HCT116 (cell line): Measurements from ENCODE around the gene TMEM45A. TPM values are rescaled to one million over a fixed set of nuclear protein-coding genes. Genes with fewer than 3 reads are reported as not detected.

ENCODE experiments used
- ATAC-seq: fragments of 200-7000 bp; cut with Tn5 transposase; 2 replicates; pipeline ENCODE4 v1.9.1; 2020; ENCODE audit warnings: mild to moderate bottlenecking, moderate library complexity
- BruUV-seq: library from RNA; stranded (reverse); fragments of 400-500 nt; replicated peaks from 2 replicates; lab custom pipeline; 2021; lab: Mats Ljungman, UMichigan
- CTCF ChIA-PET: fragments of 300-600 bp; sonication (Branson Sonifier 250); formaldehyde crosslinking; loops from one replicate; lab custom pipeline; 2021; ENCODE audit warnings: antibody characterized with exemption; lab: Charles Lee
- POLR2A ChIA-PET: fragments of 300-600, 350-600 bp; sonication (Branson Sonifier 250); formaldehyde crosslinking; loops from one replicate; lab custom pipeline; 2021; ENCODE audit warnings: antibody characterized with exemption; lab: Charles Lee
- RAD21 ChIA-PET, 2 experiments: fragments of 300-600 bp; sonication (Branson Sonifier 250); formaldehyde crosslinking; loops; one replicate each; lab custom pipeline; 2023; ENCODE audit warnings: low total read pairs in 2 of 2; ENCODE audit not compliant: uncharacterized antibody in 2 of 2, unreplicated experiment in 2 of 2, low non-redundant PET in 1 of 2; lab: Charles Lee
- DNase-seq: peaks from one replicate; pipeline ENCODE4 v3.0.0-alpha.2; 2010; ENCODE audit warnings: low read depth, low spot score
- H2AFZ ChIP-seq: fragments of 200-600 bp; shearing (Covaris generic), sonication (generic); 2 replicates; pipeline ENCODE4 v1.6.1; 2017; ENCODE audit warnings: low read depth, mixed run types, mixed read lengths, antibody characterized with exemption, low read length; ENCODE audit not compliant: poor library complexity, severe bottlenecking
- H3K27ac ChIP-seq: 2 replicates; pipeline ENCODE4 v1.5.1; 2012; ENCODE audit warnings: low read depth, low read length
- H3K27me3 ChIP-seq: fragments of 200-600 bp; sonication (generic); 2 replicates; pipeline ENCODE4 v1.6.1; 2016; ENCODE audit warnings: mixed run types, low read length, mixed read lengths; ENCODE audit not compliant: insufficient read depth
- H3K36me3 ChIP-seq, 2 experiments: fragments of 200-500 bp in 1 of 2; fragments of 200-600 bp in 1 of 2; sonication (Bioruptor generic) in 1 of 2; sonication (generic) in 1 of 2; 2 replicates each; pipeline versions ENCODE4 v1.5.1 to v1.6.1; 2014 to 2016; ENCODE audit warnings: low read length in 2 of 2, inconsistent platforms in 1 of 2, mixed read lengths in 1 of 2, mixed run types in 1 of 2; ENCODE audit not compliant: insufficient read depth in 2 of 2, control insufficient read depth in 1 of 2
- H3K4me1 ChIP-seq, 2 experiments: fragments of 200-600 bp in 1 of 2; sonication (generic) in 1 of 2; 2 replicates each; pipeline versions ENCODE4 v1.5.1 to v1.6.1; 2012 to 2017; ENCODE audit warnings: low read length in 2 of 2, inconsistent platforms in 1 of 2, mild to moderate bottlenecking in 1 of 2, mixed read lengths in 1 of 2, mixed run types in 1 of 2, moderate library complexity in 1 of 2; ENCODE audit not compliant: insufficient read depth in 2 of 2, control insufficient read depth in 1 of 2
- H3K4me2 ChIP-seq: fragments of 200-600 bp; sonication (generic); 2 replicates; pipeline ENCODE4 v1.6.1; 2017; ENCODE audit warnings: mixed run types, low read length, mixed read lengths
- H3K4me3 ChIP-seq, 2 experiments: fragments of 200-600 bp in 1 of 2; sonication (generic) in 1 of 2; replicated peaks in 1 of 2; 2 replicates each; pipeline ENCODE4 v1.5.1; 2011 to 2016; ENCODE audit warnings: low read length in 2 of 2, control low read depth in 1 of 2, low read depth in 1 of 2, mild to moderate bottlenecking in 1 of 2, mixed read lengths in 1 of 2, mixed run types in 1 of 2
- H3K79me2 ChIP-seq: fragments of 200-600 bp; sonication (generic); 2 replicates; pipeline ENCODE4 v1.6.1; 2017; ENCODE audit warnings: mild to moderate bottlenecking, mixed run types, low read length, moderate library complexity, mixed read lengths; ENCODE audit not compliant: insufficient read depth
- H3K9ac ChIP-seq: fragments of 200-600 bp; sonication (generic); 2 replicates; pipeline ENCODE4 v1.6.1; 2016; ENCODE audit warnings: low read length, mixed read lengths
- H3K9me2 ChIP-seq: fragments of 200-600 bp; sonication (generic), shearing (Covaris generic); 2 replicates; pipeline ENCODE4 v1.6.1; 2017; ENCODE audit warnings: mixed run types, mild to moderate bottlenecking, moderate library complexity; ENCODE audit not compliant: insufficient read depth
- H3K9me3 ChIP-seq, 2 experiments: fragments of 200-500 bp in 1 of 2; fragments of 200-600 bp in 1 of 2; sonication (Bioruptor generic) in 1 of 2; sonication (generic) in 1 of 2; 2 replicates each; pipeline ENCODE4 v1.6.1; 2014 to 2017; ENCODE audit warnings: low read length in 2 of 2, mixed read lengths in 2 of 2, inconsistent platforms in 1 of 2, low read depth in 1 of 2, mild to moderate bottlenecking in 1 of 2, mixed run types in 1 of 2, moderate library complexity in 1 of 2; ENCODE audit not compliant: control insufficient read depth in 1 of 2, insufficient read depth in 1 of 2
- H4K20me1 ChIP-seq: fragments of 200-600 bp; sonication (generic), shearing (Covaris generic); 2 replicates; pipeline ENCODE4 v1.6.1; 2017; ENCODE audit warnings: mixed run types, mild to moderate bottlenecking, moderate library complexity; ENCODE audit not compliant: insufficient read depth
- CEBPB ChIP-seq: IDR thresholded peaks from 2 replicates; pipeline ENCODE4 v1.6.1; 2012; ENCODE audit warnings: low read depth
- CTCF ChIP-seq, 3 experiments: fragments of 200-600 bp in 1 of 3; sonication (generic) in 1 of 3; IDR thresholded peaks in 2 of 3; conservative IDR thresholded peaks in 1 of 3; 2 replicates each; pipeline ENCODE4 v1.5.1; 2012 to 2017; ENCODE audit warnings: low read depth in 2 of 3, low read length in 2 of 3, antibody characterized with exemption in 1 of 3, borderline replicate concordance in 1 of 3, control low read depth in 1 of 3, mild to moderate bottlenecking in 1 of 3, mixed read lengths in 1 of 3, mixed run types in 1 of 3, moderate library complexity in 1 of 3; ENCODE audit not compliant: insufficient read depth in 1 of 3
- EGR1 ChIP-seq: IDR thresholded peaks from 2 replicates; pipeline ENCODE4 v1.6.1; 2012; ENCODE audit warnings: low read depth
- EZH2 ChIP-seq: fragments of 200-600 bp; sonication (generic); IDR thresholded peaks from 2 replicates; pipeline ENCODE4 v1.6.1; 2017; ENCODE audit warnings: antibody characterized with exemption, mixed run types
- FOSL1 ChIP-seq: IDR thresholded peaks from 2 replicates; pipeline ENCODE4 v1.6.1; 2012; ENCODE audit warnings: low read depth
- JUND ChIP-seq: IDR thresholded peaks from 2 replicates; pipeline ENCODE4 v1.6.1; 2012
- MAX ChIP-seq: IDR thresholded peaks from 2 replicates; pipeline ENCODE4 v1.6.1; 2012
- POLR2A ChIP-seq: IDR thresholded peaks from 2 replicates; pipeline ENCODE4 v1.7.0; 2011; ENCODE audit warnings: borderline replicate concordance; ENCODE audit not compliant: insufficient read depth, insufficient read length; ENCODE audit errors: extremely low read depth
- POLR2AphosphoS5 ChIP-seq: IDR thresholded peaks from 2 replicates; pipeline ENCODE4 v1.6.1; 2011; ENCODE audit warnings: mild to moderate bottlenecking, low read depth, low read length, moderate library complexity
- RAD21 ChIP-seq: IDR thresholded peaks from 2 replicates; pipeline ENCODE4 v1.6.1; 2012; ENCODE audit warnings: low read depth, mild to moderate bottlenecking
- SP1 ChIP-seq: IDR thresholded peaks from 2 replicates; pipeline ENCODE4 v1.6.1; 2012; ENCODE audit warnings: low read depth
- SRF ChIP-seq: IDR thresholded peaks from 2 replicates; pipeline ENCODE4 v1.6.1; 2012; ENCODE audit warnings: low read depth
- ZBTB33 ChIP-seq: IDR thresholded peaks from 2 replicates; pipeline ENCODE4 v1.6.1; 2011; ENCODE audit warnings: mild to moderate bottlenecking, low read length, moderate library complexity; ENCODE audit not compliant: insufficient replicate concordance; ENCODE audit errors: extremely low read depth
- ZNF274 ChIP-seq: fragments of 200-500 bp; sonication (Bioruptor generic); IDR thresholded peaks from 2 replicates; pipeline ENCODE4 v1.6.1; 2014; ENCODE audit warnings: mild to moderate bottlenecking, low read depth, low read length, inconsistent platforms
- intact Hi-C: fragments of 100-400 bp; cut with micrococcal nuclease; formaldehyde crosslinking; loops from 2 replicates; pipeline ENCODE4 v1.10.0; 2022
- total RNA-seq: library from RNA; stranded (reverse); gene quantifications from one replicate; pipeline ENCODE4 v1.2.1, GENCODE V29; 2021; ENCODE audit not compliant: unreplicated experiment

Gene TMEM45A
- total RNA-seq, 1 experiment from 2014 or later = 5.0 TPM

GRCh38 chr3:100467133-100467532 lies 25.3 kb upstream of the TMEM45A start (continued):
- TF ChIP-seq MAX (no peak), RAD21 (no peak), SP1 (no peak)

- Histone ChIP-seq H3K4me3 (no peak overlapping the region), H3K27me3 (no peaks in the 10 kb centered on the region), H3K9me3 (peaks cover 3 to 7% of the 10 kb centered on the region in 2 experiments; a peak in 2 of 4 replicates), H3K9me2 (no peaks in the 10 kb centered on the region), H3K36me3 (no peaks in the 10 kb centered on the region), H2AFZ (no peak overlapping the region), H3K27ac (no peak overlapping the region), H3K4me2 (no peak overlapping the region), H4K20me1 (no peaks in the 10 kb centered on the region), H3K9ac (no peak overlapping the region), H3K4me1 (no peaks in the 10 kb centered on the region), H3K79me2 (no peaks in the 10 kb centered on the region)
- DNase-seq (no peak), ATAC-seq (no peak)
- TF ChIP-seq SP1 (no peak), CTCF (IDR thresholded peaks at IDR 0.05 in 2 of 3, conservative IDR thresholded peaks at IDR 0.05 in 1 of 3; ENCODE audit: borderline replicate concordance in 1 of 3, insufficient read depth in 1 of 3, low read depth in 2 of 3, low read length in 2 of 3) (no peak), EZH2 (no peak), ZBTB33 (no peak), POLR2AphosphoS5 (no peak), EGR1 (no peak), JUND (no peak), POLR2A (no peak), CEBPB (no peak), SRF (no peak), ZNF274 (no peak), FOSL1 (no peak)
- no TSS peak for BruUV-seq
- RAD21 ChIA-PET = no interaction called here
- intact Hi-C loops = loop anchor here (10.0 kb wide), 1 partner anchor 634 kb away; no protein-coding TSS in a partner anchor
- CTCF ChIA-PET = no interaction called here
- POLR2A ChIA-PET = no interaction called here
Observed at GRCh38 chr3:100468676-100469075, 23.7 kb upstream of the TMEM45A start.
